Measurements from ENCODE around the gene ANGPTL2.
"Not testable (repeated sequence)": the region's sequence is repeated elsewhere in the genome, so short reads cannot be mapped to it uniquely, and the experiment has no call there.

Gene ANGPTL2, protein sequence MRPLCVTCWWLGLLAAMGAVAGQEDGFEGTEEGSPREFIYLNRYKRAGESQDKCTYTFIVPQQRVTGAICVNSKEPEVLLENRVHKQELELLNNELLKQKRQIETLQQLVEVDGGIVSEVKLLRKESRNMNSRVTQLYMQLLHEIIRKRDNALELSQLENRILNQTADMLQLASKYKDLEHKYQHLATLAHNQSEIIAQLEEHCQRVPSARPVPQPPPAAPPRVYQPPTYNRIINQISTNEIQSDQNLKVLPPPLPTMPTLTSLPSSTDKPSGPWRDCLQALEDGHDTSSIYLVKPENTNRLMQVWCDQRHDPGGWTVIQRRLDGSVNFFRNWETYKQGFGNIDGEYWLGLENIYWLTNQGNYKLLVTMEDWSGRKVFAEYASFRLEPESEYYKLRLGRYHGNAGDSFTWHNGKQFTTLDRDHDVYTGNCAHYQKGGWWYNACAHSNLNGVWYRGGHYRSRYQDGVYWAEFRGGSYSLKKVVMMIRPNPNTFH

DNA sequence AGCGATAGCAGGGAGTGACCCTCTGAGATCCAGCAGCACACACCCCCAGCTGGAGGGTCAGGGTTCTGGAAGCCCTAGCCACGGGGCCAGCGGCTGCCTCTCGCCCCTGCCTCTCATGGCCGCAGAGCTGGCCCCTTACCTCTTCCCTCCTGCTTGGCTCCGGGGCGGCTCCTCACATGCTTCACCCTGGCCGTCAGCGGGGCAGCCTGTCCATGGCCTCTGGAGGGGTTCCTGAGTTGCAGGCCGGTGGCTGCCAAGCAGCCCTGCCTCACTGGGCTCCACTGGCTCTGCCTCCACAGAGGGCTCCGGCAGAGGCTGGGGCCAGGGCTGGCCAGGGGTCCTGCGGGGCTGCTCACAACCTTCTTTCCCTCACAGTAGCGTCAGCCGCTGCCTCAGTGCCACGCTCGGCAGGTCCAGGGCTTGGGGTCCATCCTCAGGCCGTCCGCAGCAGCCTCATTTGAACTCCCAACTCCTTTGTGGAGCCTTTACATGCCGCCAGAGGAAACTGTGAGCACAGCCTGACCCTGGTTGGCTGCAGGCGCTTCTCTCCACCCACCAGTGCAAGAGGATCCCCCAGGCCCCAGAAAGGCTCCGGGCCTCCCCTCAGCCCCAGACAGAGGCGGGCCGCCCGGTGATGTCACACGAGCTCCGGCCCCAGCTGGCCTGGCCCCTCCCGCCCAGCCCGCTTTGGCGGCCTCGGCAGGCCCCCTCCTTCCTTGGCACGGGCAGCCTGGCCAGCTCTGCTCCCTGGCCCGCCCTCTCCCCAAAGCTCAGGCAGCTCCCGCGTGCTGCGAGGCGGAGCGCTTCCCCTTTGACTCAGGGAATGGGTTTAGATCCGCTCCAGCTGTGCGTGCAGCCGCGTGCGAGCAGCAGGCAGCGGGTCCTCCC lies at the start of gene ANGPTL2:
Gene ANGPTL2 (minus strand): TSS at position 460 of the 888 bp plus-strand sequence. CDS start 13,904 bp downstream, outside the sequence.
- DNase-seq, result peak; percentile 42

DNA sequence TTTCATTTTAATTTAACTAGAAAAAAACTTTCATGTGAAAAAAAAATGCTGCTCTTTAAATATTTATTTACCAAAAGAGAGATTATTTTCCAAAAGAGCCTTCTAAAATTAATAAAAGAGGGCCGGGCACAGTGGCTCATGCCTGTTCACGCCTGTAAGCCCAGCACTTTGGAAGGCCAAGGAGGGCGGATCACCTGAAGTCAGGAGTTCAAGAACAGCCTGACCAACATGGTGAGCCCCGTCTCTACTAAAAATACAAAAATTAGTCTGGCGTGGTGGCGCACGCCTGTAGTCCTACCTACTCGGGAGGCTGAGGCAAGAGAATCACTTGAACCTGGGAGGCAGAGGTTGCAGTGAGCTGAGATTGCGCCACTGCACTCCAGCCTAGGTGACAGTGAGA lies 48.9 kb upstream of the ANGPTL2 start:
- not testable (repeated sequence) for DNase-seq

DNA sequence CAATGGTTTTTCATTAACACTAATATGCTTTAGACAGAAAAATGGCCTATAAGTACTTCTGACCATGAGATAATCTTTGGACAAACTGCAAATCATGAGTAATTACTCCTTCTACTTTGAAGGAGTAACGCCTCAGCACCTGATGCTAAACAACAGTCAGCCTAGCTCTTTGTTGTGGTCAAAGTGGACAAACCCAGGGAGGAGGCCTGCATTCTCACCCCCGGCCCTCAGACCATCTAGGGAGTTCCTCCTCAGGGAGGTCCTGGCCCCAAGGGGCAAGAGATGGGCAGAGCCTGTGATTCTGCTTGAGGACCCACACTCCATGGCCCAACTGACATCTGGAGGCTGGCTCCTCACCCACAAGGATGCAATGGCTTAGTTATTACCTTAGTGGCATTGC lies 48.2 kb upstream of the ANGPTL2 start:
- DNase-seq, result no peak

DNA sequence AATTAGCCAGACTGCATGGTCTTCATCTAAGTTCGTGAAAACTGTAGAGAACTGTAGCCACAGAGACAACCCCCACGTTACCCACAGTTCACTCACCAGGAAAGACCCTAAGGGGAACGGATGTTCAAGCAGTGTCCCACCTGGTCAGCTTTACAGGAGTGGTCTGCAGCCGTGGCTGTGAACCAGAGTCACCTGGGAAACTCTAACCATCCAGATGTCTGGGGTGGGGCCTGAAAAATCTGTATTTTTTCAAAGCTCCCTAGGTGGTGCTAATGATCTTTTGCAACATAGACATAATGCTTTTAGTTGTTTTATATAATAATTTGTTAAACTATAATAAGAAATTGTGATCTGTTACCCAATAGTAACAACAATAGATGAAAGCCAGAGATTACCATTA lies 47.7 kb upstream of the ANGPTL2 start:
- no peak for DNase-seq

DNA sequence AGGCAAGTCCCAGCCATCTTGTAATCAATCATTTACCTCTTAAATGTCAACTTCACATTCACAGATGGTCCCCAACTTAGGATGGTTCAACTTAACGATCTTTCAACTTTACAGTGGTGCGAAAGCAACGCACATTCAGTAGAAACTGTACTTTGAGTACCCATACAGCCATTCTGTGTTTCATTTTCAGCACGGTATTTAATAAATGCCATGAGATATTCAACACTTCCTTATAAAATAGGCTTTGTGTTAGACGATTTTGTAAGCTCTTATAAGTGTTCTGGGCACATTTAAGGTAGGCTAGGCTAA lies 47.1 kb upstream of the ANGPTL2 start:
- DNase-seq, result no peak

DNA sequence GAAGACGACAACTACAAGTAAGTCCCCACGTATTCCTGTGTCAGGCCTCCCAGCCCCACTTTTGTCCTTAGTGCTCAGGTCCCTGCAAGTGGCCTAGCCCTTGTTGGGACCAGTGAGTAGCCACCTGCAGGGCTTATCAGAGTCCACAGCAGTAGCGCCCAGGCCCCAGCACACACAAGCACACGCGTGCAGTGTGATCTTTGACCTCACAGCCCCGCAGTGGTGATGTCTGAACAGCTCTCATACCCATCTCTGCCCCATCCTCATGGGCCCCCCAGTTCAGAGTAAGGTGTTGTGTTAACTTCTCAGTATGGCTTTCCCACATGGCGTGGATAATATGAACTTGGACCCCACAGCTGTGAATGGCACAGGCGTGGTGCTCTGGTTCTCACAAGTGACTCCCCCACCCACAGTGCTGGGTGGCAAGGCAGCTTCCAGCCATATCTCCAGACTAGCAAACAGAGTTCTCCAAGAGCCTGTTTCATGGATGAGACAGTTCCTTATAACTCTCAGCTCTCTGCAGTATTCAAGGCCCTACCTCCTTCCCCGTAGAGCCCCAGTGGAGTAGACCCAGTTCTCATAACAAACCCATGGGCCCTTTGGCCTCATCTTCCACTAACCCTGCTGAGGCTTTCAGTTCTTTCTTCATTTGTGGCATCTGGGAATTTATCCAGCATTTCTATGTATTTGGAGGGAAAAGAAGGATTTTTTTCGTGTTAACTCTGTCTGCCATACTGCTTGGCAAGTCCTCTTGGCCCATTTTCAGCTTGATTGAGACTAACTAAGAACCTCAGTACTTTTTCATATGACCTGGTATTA lies 46.5 kb upstream of the ANGPTL2 start:
- DNase-seq, result no peak

DNA sequence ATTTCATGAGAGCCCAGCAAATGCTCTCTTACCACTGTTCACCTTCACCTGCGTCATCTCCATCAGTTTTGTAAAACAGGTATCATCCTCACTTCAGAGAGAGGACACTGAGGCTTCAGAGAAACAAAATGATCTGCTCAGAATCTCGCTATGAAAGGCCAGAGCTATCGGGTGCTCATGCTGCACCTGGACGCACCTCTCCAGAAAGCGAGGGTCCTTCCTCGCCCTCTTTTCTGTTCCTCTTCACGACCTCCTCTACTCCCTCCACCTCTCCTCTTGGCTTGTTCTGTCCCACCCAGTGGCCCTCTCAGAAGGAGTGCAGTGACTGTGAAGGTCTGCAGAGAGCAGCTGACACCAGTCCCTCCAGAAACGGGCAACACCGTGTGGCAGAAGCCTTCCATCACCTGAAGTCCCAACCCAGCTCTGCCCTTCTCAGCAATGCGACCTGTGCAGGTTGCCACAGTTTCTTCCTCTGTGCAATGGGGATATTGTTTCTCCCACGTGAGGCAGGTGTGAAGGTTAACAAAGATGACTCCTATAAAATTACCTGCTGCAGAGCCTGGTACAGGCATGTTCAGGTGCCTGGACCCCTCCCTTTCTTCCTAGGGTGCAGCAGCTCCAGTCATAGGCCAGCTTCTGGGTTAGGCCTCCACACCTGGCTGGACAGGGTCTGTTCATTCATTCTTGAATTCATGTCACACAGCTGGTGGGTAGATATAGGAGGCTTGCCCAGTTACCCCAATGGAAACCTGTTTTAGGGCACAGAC lies 45.3 kb upstream of the ANGPTL2 start:
- DNase-seq, result no peak

DNA sequence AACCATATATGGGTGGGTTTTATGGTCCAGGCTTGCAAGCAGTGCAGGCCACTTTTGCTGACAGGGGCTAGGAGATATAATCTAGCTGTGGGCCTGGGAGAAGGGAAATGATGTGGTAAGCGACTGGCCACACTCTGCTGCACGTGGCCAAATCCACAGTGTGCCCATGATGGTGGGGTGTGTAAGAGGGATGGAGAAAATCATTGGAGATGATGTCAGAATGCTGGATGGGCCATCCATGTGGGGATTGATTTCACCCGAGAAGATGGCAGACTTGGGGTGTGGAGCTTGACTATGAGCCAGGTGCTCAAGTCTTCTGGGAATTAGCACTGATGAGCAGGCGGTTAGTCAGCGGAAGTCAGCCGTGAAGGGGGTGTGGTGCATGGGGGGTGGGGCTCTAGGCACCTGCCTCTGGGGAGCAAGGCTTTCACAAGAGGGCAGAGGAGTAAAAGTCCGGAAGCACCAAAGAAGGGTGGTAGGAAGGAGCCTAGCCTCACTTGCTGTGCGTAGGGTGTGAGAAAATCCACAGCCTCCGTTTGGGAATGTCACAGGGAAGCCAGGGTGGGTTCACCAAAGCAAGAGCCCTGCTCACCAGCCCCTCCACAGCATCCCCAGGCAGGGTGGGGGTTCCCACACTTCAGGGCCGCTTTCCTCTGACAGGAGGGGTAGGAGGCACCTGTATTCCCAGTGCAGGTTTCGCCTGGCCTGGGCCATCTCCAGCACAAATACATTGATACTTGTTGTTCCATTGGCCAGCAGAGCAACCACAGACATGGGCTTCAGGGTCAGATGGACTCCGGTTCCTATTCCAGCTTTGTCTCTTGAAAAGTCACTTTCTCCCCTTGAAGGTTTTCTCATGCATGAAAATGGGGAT lies 44.5 kb upstream of the ANGPTL2 start:
- no peak for DNase-seq

DNA sequence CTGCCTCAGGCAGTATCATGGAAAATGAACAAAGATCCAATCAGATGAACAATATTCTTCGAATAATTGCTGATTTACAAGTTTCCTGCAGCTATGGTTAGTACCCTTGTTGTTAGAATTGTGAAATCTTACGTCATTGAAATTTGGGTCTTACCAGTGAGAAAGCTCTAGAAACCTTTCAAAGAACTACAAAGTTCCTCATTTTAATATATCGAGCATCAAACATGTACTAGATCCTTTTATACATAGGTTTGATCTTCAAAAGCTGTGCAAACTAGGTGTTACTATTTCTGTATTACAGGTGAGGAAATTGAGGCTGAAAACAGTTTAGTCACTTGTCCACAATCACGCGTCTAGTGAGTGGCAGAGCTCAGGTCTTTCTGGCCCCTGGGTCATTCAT lies 43.7 kb upstream of the ANGPTL2 start:
- no peak for DNase-seq

DNA sequence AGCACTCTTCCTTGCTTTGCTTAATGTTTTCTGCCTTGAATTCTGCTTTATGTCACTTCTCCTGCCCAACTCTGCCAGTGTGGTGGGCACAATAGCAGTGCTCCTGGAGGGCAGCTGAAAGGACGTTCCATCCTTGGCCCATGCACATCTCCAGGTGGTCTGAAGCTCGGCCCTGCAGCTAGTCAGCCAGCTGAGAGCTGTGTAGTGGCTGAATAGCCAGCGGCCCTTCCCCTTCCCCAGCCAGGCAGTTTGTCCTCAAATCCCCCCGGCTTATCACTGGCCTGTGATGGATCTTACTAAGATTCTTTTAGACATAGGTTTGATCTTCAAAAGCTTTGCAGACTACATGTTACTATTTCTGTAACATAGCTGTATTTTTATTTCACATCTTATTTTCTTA lies 42.7 kb upstream of the ANGPTL2 start:
- DNase-seq, result no peak

DNA sequence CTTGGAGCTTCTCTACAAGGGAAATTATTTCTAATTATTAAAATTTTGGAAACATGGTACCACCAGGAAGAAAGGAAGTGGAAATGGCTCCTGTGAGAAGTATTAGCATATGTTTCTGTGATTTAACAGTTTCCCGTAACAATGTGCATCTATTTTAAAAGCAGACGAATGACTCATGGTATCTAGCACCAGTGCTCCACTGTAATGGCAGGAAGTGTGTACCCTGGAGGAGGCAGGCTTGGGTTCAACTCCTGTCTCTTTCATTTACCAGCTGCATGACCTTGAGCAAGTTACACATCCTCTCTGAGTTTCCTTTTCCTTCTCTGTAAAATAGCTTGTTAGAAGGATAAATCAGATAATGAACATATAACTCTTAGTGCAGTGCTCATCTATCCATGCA lies 41.0 kb upstream of the ANGPTL2 start:
- DNase-seq, result no peak

DNA sequence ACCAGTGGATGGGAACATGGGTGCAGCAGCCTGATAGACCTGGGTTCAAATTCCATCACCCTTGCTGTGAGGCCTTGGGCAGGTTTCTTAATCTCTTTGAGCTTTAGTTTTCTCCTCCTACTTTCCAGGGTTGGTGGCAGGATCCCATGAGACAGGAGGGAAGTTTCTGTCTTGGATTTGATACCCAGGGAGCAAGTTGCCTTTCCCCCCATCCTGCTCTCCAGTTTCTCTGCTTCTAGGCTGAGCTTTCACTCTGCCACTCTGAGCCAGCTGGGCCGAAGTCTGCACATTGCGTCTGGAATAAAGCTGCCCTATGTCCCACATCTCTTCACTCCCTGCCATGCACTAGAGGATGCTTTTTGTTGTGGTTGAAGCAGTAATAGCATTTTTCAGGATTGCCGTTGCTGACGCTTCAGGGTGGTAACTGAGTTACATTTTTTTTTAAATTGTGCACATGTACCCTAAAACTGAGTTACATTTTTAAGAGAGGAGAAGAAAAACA lies 40.5 kb upstream of the ANGPTL2 start:
- no peak for DNase-seq

DNA sequence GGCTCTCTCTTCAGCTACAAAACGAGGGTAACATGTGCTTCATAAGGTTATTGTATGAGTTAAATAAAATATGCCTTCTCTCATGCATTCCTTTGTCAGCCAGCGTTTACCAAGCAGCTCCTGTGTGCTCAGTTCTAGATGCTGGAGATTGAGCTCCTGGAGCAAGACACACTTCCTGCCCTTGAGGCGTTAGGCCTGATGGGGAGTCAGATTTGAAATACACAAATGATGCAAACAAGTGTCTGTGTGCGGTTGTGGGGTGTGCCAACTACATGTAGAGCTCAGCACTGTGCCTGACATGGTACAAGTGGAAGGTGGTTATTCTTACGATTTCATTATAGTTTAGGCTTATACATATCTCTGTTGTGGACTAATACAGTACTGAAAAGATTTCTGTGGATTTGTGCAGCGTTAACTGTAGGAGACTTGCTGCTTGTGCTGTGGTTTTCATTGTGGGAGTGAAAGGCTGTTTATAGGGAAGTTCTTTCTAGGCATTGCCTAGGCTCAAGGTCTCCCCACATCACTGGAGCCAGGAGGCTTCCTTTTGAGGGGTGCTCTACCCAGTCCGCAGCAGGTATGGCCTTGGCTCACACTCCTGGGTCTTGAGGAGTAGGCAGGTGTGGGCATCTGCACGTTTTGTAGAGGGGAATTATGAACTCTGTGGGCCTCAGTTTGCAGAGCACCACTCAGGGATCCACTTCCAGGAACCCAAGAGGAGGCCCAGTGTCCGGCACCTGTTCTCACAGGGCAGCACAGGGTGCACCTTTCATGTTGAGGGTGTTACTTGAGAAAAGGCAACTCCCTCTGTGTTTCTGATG lies 39.8 kb upstream of the ANGPTL2 start:
- no peak for DNase-seq

DNA sequence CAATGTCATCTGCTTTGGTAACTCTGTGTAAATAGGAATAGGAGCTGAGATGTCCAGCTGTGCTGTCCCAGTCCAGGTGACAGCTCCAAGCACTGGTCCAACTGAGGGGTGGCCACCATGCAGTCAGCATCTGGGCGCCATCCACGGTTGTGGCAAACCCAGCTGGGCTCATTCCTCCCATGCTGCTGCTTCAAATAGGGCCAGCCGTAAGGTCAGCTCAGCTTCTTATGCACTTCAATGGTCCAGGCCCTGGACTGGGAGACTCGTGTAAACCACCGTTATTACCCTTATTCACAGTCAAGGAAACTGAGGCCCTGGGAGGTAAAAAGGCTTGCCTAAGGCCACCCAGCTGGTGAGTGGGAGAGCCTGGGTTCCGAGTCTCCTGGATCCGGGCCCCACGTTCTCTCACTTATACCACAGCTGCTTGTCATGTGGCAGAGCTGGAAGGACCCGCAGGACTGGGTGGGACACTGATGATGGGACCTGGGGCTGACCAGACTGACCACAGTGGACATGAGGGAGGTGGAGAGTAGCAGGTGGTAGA lies 38.7 kb upstream of the ANGPTL2 start:
- no peak for DNase-seq

DNA sequence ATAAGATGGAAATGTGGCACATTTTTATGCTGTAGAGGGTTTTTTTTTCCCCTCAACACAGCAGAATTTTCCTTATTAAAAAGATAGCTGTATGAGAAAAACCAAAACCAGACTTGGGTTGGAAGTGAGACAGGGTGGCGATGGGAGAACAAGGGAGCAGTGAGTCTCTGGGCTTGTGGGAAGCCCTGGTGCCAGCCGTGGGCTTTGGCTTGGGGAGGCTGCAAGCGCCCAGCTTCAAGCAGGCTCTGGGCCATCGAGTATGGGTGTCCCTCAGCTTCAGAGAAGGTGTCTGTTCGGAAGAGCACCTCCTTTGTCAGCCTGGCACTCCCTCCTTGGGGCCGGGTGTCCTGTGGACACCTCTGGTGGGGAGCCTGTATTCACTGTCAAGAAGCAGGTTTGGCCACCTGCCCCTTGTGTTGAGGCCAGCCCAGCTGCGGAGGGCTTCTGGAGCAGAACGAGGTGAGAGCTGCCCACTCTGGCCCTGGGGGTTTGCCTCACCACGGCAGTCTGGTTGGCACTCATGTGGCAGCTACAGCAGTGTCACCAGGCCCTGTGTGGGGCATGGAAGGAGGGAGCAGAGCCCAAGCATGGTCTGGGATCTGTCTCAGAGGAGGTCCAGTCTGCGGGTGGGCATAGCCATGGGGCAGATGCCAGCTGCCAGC lies 37.6 kb upstream of the ANGPTL2 start:
- DNase-seq, result no peak

DNA sequence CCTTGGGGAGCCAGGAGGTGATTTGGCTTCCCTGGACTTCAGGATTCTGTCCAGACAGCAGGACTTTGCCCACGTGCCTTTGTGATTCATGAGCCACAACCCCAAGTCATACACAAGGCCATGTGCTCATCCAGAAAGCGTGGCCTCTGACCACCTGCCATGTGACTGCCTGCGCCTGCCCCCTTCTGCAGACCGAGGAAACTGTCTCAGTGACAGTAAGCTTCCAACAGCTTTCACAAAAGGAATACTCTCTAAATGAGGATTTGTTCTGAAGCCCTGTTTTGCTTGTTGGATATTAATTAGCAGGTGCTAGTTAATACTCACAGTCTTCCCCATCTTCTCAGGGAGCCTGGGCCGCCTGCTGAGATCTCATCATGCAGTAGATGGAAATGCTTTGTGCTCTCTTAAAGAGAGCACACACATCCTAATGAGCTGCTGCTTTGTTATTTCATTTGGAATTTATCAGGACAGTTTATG lies 36.9 kb upstream of the ANGPTL2 start:
- no peak for DNase-seq

DNA sequence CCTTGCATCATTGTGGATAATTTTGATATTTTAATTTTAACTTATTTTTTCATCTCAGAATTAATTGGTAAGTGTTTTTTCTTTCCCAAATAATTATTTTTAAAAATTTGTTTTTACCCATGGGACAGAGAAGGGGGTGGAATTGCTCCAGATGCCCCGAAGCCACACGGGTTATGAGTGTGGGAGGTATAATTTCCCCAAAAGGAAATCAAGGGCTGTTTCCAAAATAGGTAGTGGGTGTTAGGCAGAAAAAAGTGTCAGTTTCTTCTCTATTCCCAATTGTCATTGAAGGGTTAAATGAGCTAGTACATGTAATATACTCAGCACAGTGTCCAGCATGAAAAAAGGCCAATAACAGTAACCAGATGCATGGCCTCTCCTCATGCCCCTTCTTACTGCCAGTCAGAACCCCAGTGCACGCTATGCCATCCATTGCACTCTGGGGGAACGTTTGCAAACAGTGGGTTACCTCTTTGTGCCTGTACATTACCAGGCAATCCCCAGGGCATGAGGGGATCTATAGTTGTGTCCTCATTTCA lies 36.4 kb upstream of the ANGPTL2 start:
- no peak for DNase-seq

DNA sequence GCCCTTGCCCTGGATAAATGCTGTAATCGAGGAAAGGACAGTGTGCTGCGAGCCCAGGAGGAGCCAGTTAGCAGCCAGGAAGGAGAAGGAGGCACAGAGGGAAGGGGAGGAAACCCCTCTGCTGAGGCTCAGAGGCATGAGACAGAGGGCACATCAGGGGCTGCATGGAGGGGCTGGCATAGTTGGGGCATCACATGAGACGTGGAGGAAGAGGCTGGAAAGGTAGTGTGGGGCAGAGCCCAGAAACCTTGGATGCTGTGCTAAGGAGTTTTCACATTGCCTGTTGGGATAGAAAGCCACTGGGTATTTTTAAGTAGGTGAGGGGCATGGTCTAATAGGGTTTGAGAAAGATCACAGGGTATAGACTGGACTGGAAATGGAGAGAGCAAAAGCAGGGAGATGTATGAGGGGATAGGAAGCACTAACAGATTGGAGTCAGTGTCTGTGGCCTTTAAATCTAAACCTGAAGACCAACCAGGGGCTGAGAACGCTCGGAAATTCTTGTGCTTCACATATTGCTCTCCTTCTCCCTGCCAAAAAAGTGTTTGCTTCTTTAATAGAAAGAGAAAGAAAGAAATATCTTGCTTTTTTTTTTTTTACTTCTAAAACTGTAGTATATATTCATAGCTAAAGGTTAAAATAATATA lies 33.0 kb upstream of the ANGPTL2 start:
- DNase-seq, result no peak

Data from stimulated activated CD4-positive, alpha-beta T cell treated with anti-CD3 and anti-CD28 coated beads, Interleukin-15, amount 100 ng/mL, for 24 hours (primary cell).